H54 (cell line): ENCODE data around the gene PPP2R5B.
A peak's percentile ranks its signal among the peaks of the same experiment; 100 is the strongest.
"Not testable (repeated sequence)": the region's sequence is repeated elsewhere in the genome, so short reads cannot be mapped to it uniquely, and the experiment has no call there.

Experiments
- DNase-seq: peaks from one replicate; pipeline ENCODE4 v3.0.0; 2011; ENCODE audit warnings: low spot score, mixed read lengths; ENCODE audit not compliant: insufficient read length
- FAIRE-seq: peaks from 3 replicates; lab custom pipeline; 2011; peaks lifted over from hg19 to GRCh38; lab: Jason Lieb, UNC
- POLR2A ChIP-seq: IDR thresholded peaks from 2 replicates; pipeline ENCODE4 v1.6.1; 2011; ENCODE audit warnings: low read depth, mild to moderate bottlenecking, low read length

Gene PPP2R5B

DNA sequence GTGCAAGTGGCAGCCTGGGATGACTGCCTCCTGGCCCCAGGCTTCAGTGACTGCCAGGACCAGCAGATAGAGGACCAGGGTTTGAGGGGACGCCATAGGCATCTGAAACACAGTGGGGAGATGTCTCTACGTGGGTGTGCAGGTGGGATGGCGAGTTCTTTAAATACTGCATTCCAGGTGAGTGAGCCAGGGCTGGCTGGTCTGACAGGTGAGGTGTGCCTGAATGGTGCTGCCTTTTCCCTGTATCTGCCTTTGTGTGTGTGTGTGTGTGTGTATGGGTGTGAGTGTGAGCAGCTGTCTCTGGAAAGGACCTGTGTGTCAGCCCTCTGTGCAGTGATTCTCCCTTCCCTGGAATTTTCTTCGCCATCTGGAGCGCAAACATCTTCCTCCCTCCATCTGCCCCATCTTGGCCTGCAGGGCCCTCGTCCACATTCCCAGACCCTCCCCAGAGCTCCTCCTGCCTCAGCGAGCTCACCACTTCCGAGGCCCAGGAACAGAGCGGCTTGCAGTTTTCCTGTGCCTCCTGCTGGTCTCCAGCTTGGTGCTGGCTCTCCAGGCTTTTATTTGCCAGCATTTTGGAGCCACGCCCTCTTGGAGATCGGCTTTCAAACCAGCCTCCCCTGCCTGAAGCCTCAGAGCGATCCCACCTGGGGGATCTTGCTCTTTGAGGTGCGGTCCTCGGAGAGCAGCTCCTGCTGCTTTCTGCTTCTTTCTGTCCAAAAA is 11.0 kb downstream of the PPP2R5B start, which contains the start of gene GPHA2:
TSS of gene GPHA2 (minus strand) at position 535 of the 723 bp plus-strand sequence. CDS start at position 102, 433 bp downstream.
- no peak for TF ChIP-seq POLR2A
- no peak for FAIRE-seq
- no peak for DNase-seq

DNA sequence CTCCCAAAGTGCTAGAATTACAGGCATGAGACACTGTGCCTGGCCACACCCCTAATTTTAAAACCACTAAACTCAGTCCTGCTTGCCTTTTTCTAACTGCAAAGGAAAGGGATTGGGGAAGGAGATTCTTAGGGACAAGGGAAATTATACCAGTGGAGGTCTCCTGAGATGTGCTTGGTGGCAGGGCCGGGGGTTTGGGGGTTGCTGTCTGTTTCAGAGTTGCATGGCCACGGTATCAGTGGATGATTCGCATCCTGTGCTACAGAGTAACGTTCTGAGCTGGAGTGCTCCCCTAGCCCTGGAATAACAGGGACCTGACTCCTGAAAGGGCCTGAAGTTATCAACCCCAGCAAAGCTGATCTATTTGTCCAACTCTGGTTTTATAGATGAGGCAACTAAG is 12.1 kb downstream of the PPP2R5B start:
- no peak for FAIRE-seq
- no peak for DNase-seq
- no peak for TF ChIP-seq POLR2A

DNA sequence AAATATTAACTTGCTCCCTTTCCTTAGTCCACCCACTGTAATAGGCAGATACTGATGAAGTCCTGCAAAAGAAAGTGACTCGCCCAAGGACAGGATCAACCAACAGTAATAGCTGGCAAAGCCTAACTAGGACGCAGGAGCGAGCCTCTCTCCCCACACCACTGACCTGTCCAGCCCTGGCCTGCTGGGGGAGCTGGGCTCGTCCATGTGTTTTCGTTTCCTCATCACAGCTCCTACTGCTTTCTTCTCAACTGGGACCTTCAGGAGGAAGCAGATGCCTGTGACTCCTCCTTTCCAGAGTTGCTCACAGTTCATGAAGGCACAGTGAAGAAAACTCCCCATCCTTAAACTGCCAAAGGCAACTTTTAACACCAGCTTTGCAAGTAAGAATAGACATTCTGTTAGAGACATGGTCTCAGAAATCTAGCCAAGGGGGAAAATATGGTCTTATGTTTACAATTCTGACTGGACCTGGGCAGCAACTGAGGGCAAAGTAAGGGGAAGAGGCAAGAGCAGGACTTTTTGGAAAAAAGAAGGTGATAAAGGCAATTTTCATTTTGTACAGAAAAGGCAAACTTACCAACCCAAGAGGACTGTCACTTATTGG is 22.8 kb downstream of the PPP2R5B start:
- DNase-seq (no peak), FAIRE-seq (no peak)
- no peak for TF ChIP-seq POLR2A

DNA sequence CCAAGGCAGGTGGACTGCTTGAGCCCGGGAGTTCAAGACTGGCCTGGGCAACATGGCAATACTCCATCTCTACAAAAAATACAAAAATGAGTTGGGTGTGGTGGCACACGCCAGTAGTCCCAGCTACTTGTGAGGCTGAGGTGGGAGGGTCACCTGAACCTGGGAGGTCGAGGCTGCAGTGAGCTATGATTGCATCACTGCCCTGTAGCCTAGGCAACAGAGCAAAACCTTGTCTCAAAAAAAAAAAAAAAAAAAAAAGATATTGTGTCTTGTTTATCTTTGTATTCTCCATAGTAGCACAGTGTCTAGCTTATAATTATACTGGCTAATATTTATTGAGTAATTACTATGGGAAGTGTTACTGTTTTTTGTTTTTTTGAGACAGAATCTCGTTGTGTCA is 27.0 kb downstream of the PPP2R5B start:
- FAIRE-seq, result no peak
- TF ChIP-seq POLR2A, result no peak
- no peak for DNase-seq

DNA sequence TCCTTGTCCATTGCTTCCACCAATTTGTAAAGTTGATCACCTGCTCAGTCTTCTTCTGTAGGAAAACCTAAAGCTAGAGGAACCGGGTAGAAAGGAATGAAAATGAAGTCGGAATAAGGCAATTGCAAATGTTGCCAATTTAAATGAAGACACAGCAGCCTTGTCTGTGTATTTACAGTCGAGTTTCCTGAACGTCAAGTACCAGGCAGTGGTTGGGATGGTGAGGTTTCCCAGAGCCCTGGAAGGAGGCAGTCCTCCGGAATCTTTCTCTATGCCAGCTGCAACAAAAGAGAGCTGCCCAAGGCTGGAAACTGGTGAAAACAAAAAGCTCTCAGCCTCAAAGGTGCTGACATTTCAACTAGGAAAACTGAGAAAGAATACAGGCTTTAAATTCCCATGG is 29.7 kb downstream of the PPP2R5B start:
- TF ChIP-seq POLR2A, result no peak
- DNase-seq, result no peak

DNA sequence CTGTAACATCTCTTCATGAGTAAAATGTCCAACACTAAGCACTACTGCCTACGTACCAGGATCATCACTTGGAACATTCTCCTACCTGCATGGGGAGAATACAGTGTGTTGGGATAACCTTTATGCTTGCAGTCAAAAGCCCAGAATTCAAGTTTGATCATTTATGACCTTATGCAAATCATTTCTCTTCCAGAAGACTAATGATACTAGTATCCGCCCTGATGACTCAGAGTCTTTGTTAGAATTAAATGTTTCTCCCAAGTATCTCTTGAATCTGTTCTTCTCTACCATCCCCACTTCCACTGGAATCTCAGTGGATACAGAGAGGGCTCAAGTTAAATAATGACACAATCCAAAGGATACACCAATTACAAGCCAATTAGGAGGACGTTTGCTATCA is 35.0 kb downstream of the PPP2R5B start:
- TF ChIP-seq POLR2A, result no peak
- DNase-seq (no peak), FAIRE-seq (no peak)

More for the DNA sequence above, 29.7 kb downstream of the PPP2R5B start:
- FAIRE-seq, result no peak

DNA sequence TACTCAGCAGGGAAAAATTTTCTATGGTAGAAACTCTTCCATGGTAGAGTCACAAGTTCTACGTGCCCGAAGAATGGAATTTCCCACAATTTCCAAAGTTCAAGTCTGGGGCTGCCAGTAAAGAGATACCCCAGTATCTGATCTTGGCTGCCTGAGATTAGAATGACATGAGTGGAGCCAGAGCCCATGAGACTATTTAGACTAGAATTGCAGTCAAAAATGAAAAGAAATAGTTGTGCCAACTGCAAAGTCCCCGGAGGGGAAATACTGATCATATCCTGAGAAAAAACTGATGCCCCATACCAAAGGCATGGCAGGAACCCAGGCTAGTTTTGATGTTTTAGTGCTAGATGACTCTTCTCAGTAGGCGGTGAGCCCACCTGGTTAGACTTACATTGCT is 36.2 kb downstream of the PPP2R5B start:
- no peak for FAIRE-seq
- no peak for TF ChIP-seq POLR2A
- DNase-seq, result no peak

DNA sequence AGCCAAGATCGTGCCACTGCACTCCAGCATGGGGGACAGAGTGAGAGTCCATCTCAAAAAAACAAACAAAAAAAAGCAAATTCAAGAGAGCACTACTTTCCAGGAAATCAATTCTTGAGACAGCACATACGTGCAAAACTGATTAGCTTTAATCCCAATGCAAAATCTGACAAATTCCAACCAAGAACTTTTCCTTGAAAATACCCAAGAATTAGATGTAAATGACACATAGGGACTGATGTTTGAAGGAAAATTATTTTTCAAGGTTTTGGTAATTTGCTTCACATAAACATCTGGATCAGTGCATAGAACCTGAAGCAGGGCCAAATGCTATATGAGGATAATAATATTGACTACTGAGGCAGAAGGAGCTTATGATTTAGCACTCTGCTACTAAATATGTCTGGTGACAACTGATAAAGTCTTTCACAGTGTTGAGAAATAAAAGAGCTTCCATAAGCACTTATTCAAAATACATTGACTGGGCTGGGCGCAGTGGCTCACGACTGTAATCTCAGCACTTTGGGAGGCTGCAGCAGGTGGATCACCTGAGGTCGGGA is 38.7 kb downstream of the PPP2R5B start:
- no peak for TF ChIP-seq POLR2A
- DNase-seq (no peak), FAIRE-seq (no peak)

DNA sequence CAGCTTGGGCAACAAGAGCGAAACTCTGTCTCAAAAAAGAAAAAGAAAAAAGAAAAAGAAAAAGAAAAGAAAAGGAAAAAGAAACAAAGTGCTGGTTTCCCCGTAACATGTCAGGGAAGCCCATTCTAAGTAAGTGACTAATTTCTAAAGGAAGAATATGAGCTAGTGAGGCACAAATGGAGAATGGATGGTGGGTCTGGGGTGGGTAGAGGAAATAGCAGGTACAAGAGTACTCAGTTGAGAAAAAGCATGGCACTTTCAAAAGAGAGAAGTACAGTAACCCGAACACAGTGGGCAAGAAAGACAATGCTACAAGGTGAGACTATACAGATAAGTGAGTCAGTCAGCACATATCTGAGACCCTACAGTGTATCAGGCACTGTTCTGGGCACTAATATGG is 42.9 kb downstream of the PPP2R5B start:
- DNase-seq (no peak), FAIRE-seq (no peak)
- TF ChIP-seq POLR2A, result no peak

DNA sequence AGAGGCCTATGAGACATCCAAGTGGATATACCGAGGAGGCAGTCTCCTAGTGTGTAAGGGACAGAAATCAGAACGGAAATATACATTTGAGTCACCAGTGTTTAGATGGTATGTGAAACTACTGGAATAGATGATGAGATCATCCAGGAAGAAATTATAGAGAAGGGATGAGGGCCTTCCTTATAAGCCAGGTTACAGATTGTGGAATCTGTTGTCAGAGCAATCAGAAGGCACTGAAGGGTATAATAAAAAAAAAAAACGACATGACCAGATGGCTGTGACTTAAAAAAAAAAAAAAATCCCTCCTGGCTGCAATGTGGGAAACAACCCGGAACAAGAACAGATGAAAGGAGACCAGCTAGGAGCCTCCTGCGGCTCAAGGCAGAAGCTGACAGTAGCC is 44.7 kb downstream of the PPP2R5B start:
- peak; percentile 56 for DNase-seq
- no peak for FAIRE-seq
- no peak for TF ChIP-seq POLR2A

DNA sequence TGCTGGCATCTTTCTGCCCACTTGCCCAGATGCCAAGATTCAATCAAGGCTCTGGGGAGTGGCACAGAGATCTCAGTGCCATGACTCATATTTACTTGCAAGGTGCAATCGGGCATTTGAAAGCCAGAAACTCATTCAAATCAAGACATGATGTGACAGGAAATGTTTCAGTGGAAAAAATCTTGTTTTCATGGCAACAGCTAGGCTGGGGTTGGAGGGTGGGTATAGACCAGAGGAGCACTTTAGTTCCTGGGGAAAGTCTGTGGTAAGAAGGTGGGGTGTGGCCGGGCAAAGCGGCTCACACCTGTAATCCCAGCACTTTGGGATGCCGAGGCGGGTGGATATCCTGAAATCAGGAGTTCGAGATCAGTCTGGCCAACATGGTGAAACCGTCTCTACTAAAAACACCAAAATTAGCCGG is 46.3 kb downstream of the PPP2R5B start:
- no peak for FAIRE-seq
- TF ChIP-seq POLR2A, result no peak
- DNase-seq, result peak; percentile 38

DNA sequence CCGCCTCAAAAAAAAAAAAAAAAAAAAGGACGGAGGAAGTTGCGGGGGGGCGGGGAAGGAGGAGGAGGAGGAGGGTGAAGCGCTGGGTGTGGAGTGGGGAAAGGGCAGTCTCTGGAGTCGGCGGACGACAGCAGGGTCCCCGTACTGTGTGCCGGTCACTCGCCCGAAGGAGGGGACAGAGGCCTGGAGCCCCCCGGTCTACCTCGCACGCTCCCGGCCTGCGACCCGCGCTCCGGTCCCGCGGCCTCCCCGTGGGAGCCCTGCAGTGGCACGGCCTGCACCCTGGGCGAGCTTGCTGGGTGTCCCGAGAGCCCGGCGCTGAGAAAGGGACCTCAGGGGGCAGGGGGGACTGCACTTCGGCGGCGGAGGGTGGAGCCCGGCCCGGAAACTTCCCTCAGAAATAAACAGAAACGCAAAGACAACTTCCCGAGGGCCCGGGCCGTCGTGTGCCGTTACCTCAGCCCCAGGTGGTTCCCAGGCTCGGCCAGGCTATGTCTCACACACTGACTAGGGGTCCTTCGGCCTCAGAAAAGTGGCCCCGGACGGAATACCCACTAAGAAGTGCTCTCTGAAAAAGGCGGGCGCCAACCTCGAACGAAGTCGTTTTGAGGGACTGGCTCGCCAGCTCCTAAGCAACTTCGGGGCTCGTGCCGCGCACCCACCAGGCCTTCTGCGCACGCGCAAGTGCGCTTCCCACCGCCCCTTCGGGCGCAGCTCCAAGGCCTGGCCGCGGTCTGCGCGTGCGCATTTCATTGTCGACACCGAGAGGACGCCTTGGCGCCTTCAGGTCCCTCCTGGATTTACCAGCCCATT is 47.1 kb downstream of the PPP2R5B start, which contains the start of gene MAJIN:
TSS of gene MAJIN (minus strand) at position 688 of the 813 bp plus-strand sequence. CDS start 12,703 bp downstream, outside the sequence.
- DNase-seq (no peak), FAIRE-seq (no peak)
- no peak for TF ChIP-seq POLR2A

DNA sequence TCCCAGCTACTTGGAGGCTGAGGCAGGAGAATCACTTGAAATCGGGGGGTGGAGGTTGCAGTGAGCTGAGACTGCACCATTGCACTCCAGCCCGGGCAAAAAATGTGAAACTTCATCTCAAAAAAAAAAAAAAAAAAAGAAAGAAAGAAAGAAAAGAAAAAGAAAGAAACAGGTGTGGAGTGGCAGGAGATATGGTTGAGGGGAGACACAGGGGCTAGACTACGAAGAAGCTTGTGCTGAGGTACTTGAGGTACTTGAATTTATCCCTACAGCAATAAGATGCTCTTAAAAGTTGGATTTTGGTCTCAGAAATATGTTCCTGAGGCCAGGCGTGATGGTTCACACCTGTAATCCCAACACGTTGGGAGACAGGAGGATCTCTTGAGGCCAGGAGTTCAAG is 49.6 kb downstream of the PPP2R5B start:
- FAIRE-seq, result no peak
- no peak for DNase-seq
- no peak for TF ChIP-seq POLR2A

DNA sequence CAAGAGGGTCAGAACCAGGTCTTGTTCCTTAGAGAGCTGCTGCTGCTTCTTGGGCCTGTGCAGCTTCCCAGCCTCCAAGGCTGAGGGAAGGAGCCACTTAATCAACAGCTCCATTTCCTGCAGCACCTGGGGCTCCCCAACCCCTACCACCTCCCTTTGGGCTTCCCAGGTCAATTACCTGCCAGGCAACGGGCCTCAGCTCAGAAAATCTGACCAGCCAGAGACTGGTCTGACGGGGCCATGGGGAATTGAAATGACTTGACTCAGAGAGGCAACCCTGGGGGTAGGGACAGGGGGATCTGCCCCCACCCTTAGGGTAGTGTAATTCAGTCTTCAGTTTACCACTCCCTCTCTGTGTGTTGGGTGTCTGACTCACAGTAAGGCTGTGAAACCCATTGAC is 52.2 kb downstream of the PPP2R5B start:
- TF ChIP-seq POLR2A, result no peak
- FAIRE-seq (no peak), DNase-seq (no peak)

DNA sequence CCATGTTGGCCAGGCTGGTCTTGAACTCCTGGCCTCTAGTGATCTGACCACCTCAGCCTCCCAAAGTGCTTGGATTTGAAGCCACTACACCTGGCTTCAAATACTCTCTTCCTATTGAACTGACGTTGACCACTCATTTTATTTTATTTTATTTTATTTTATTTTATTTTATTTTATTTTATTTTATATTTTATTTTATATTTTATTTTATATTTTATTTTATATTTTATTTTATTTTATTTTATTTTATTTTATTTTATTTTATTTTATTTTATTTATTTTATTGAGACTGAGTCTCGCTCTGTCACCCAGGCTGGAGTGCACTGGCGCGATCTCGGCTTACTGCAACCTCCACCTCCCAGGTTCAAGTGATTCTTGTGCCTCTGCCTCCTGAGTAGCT is 58.9 kb downstream of the PPP2R5B start:
- FAIRE-seq, result not testable (repeated sequence)

More for the DNA sequence above, 58.9 kb downstream of the PPP2R5B start:
- DNase-seq, result not testable (repeated sequence)
